PC-9 (cell line): ENCODE results near the gene NR2E3.

Source experiments
- EZH2 ChIP-seq: fragments of 200-600 bp; sonication (generic); IDR thresholded peaks from 2 replicates; pipeline ENCODE4 v1.8.0; 2017; ENCODE audit warnings: antibody characterized with exemption, low read depth
- TF ChIP-seq, protein P1 (sequence below): fragments of 200-600 bp; sonication (generic); conservative IDR thresholded peaks from 2 replicates; pipeline ENCODE4 v1.6.1; 2017; ENCODE audit warnings: mixed run types, antibody characterized with exemption, mild to moderate bottlenecking, moderate library complexity

DNA sequence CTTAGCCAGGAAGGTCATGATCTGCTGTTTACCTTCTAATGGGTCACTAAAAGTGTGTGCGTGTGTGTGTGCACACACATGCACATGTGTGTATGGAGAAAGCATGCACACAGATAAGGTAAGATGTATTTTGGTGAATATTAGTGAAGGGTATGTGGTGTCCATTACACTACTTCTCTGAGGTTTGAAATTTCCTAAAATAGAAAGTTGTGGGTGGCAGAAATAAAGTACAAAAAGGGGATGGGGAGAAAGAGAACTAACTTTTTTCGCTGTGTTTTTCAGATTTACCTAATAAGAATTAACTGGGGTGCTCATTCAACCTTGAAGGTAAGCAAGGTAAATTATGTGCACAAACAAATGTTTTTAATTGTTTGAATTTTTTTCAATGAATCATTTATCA, 24.4 kb upstream of the NR2E3 start:
- TF ChIP-seq, protein P1, sequence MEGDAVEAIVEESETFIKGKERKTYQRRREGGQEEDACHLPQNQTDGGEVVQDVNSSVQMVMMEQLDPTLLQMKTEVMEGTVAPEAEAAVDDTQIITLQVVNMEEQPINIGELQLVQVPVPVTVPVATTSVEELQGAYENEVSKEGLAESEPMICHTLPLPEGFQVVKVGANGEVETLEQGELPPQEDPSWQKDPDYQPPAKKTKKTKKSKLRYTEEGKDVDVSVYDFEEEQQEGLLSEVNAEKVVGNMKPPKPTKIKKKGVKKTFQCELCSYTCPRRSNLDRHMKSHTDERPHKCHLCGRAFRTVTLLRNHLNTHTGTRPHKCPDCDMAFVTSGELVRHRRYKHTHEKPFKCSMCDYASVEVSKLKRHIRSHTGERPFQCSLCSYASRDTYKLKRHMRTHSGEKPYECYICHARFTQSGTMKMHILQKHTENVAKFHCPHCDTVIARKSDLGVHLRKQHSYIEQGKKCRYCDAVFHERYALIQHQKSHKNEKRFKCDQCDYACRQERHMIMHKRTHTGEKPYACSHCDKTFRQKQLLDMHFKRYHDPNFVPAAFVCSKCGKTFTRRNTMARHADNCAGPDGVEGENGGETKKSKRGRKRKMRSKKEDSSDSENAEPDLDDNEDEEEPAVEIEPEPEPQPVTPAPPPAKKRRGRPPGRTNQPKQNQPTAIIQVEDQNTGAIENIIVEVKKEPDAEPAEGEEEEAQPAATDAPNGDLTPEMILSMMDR = no peak
- TF ChIP-seq EZH2 = no peak
